Measurements from ENCODE around the gene PKP1. TPM values are rescaled to one million over a fixed set of nuclear protein-coding genes. Genes with fewer than 3 reads are reported as not detected.

The PKP1 gene
- total and polyA plus RNA-seq, 3 donors from 2014 or later: 0.11 to 0.63 (median 0.50) TPM

DNA sequence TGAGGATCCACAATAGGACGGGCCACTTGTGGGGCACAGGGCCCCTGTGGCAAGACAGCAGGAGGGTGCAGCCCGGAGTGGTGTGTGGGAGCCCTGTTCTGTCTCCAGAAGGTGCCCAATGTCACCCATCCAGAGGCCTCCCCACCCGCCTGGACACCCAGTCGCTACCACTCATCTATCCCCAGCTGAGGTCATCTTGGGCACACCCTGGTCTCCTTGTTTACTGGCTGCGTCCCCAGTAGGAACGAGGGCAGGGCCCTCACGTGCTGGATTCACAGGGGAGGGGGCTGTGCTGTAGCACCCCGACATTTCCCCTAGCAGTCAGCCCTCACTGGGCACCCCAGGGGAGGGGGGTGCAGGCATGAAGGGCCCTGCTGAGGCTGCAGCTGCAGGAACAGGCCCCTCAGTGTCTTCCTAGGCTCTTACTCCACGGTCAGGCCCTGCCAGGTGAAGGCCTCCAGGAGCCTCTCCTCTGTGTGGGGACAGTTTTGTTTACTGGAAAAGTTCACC lies 96.5 kb downstream of the PKP1 start:
- intact Hi-C loops (cut with DNase I; ENCODE audit: low total_unique reads): no loop called here
- H3K27me3 ChIP-seq: no peaks in the 10 kb centered on the region
- DNase-seq: no peak
- TF ChIP-seq POLR2A (IDR thresholded peaks at IDR 0.05): no peak
- TF ChIP-seq, protein P1, sequence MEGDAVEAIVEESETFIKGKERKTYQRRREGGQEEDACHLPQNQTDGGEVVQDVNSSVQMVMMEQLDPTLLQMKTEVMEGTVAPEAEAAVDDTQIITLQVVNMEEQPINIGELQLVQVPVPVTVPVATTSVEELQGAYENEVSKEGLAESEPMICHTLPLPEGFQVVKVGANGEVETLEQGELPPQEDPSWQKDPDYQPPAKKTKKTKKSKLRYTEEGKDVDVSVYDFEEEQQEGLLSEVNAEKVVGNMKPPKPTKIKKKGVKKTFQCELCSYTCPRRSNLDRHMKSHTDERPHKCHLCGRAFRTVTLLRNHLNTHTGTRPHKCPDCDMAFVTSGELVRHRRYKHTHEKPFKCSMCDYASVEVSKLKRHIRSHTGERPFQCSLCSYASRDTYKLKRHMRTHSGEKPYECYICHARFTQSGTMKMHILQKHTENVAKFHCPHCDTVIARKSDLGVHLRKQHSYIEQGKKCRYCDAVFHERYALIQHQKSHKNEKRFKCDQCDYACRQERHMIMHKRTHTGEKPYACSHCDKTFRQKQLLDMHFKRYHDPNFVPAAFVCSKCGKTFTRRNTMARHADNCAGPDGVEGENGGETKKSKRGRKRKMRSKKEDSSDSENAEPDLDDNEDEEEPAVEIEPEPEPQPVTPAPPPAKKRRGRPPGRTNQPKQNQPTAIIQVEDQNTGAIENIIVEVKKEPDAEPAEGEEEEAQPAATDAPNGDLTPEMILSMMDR (IDR thresholded peaks at IDR 0.05): no peak
- no peaks in the 10 kb centered on the region for H3K36me3 ChIP-seq (ENCODE audit: low read depth, missing control alignments)
- 90 to 94% methylated on average over 2 to 9 of the region's 9 CpGs for WGBS, 2 donors
- H3K27ac ChIP-seq: no peak overlapping the region
- H3K4me1 ChIP-seq: no peaks in the 10 kb centered on the region
- no peaks in the 10 kb centered on the region for H3K9me3 ChIP-seq
- H3K4me3 ChIP-seq: no peak overlapping the region

DNA sequence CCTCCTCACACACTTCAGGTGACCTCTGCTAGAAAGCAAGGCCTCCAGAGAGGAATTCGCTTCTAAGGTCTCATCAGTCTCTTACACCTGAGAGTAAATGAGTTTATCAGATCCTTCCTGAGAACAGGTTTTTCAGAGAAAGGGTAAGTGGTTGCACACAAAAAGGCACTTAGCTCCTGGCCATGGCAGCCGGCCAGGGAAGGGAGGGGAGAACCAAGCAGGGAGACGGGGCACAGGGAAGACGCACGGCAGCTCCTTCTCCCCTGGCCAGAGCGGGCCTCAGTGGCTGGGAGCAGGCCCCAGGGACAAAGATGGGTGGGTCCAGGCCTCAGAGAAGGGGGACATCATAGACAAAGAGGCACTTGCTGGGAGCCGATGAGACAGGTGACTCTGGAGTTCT lies 97.8 kb downstream of the PKP1 start:
- Histone ChIP-seq H3K27ac (no peak overlapping the region), H3K4me3 (no peak overlapping the region), H3K27me3 (no peaks in the 10 kb centered on the region), H3K4me1 (no peaks in the 10 kb centered on the region), H3K36me3 (ENCODE audit: low read depth, missing control alignments) (no peaks in the 10 kb centered on the region), H3K9me3 (no peaks in the 10 kb centered on the region)
- intact Hi-C loops (cut with DNase I; ENCODE audit: low total_unique reads): no loop called here
- 91 to 98% methylated on average over 7 of the region's 7 CpGs for WGBS, 2 donors
- TF ChIP-seq, protein P1 (IDR thresholded peaks at IDR 0.05): no peak
- TF ChIP-seq POLR2A (IDR thresholded peaks at IDR 0.05): no peak
- DNase-seq: no peak

Other genes starting within 250 kb of the PKP1 start
- gene CACNA1S, start 171.1 kb upstream of the PKP1 start, total RNA-seq: under 1 TPM; 0.08 to 0.12 TPM
- 0.87 TPM for gene CACNA1S, start 171.1 kb upstream of the PKP1 start, polyA plus RNA-seq (ENCODE audit: insufficient read depth, low read depth, low replicate concordance)
- under 1 TPM in 1 of 2 donors, not detected in 1; 0.24 TPM for gene ASCL5, start 156.3 kb upstream of the PKP1 start, total RNA-seq
- not detected for gene ASCL5, start 156.3 kb upstream of the PKP1 start, polyA plus RNA-seq (ENCODE audit: insufficient read depth, low read depth, low replicate concordance)
- gene TMEM9, start 129.0 kb upstream of the PKP1 start, total RNA-seq: 100 to 1,000 TPM; 101 to 134 TPM
- gene TMEM9, start 129.0 kb upstream of the PKP1 start, polyA plus RNA-seq (ENCODE audit: insufficient read depth, low read depth, low replicate concordance): 124 TPM
- 10 to 100 TPM; 12.5 to 16.4 TPM for gene IGFN1, start 92.7 kb upstream of the PKP1 start, total RNA-seq
- gene IGFN1, start 92.7 kb upstream of the PKP1 start, polyA plus RNA-seq (ENCODE audit: insufficient read depth, low read depth, low replicate concordance): 8.2 TPM
- 1 to 10 TPM in 1 of 2 donors, under 1 TPM in 1; 0.79 to 1.1 TPM for gene TNNT2, start 94.2 kb downstream of the PKP1 start, total RNA-seq
- gene TNNT2, start 94.2 kb downstream of the PKP1 start, polyA plus RNA-seq (ENCODE audit: insufficient read depth, low read depth, low replicate concordance): 2.7 TPM
- under 1 TPM; 0.37 to 0.71 TPM for gene LAD1, start 115.8 kb downstream of the PKP1 start, total RNA-seq
- gene LAD1, start 115.8 kb downstream of the PKP1 start, polyA plus RNA-seq (ENCODE audit: insufficient read depth, low read depth, low replicate concordance): 1.2 TPM
- gene TNNI1, start 138.2 kb downstream of the PKP1 start, total RNA-seq: under 1 TPM; 0.37 to 0.55 TPM
- gene TNNI1, start 138.2 kb downstream of the PKP1 start, polyA plus RNA-seq (ENCODE audit: insufficient read depth, low read depth, low replicate concordance): 36.4 TPM
- 10 to 100 TPM; 22.7 to 23.1 TPM for gene PHLDA3, start 185.7 kb downstream of the PKP1 start, total RNA-seq
- 24.0 TPM for gene PHLDA3, start 185.7 kb downstream of the PKP1 start, polyA plus RNA-seq (ENCODE audit: insufficient read depth, low read depth, low replicate concordance)
- gene CSRP1, start 223.6 kb downstream of the PKP1 start, total RNA-seq: 100 to 1,000 TPM; 103 to 123 TPM
- gene CSRP1, start 223.6 kb downstream of the PKP1 start, polyA plus RNA-seq (ENCODE audit: insufficient read depth, low read depth, low replicate concordance): 217 TPM

Data from testis (tissue), 3 donors.